TTC549 (cell line): ENCODE data around the gene SLC8A1.

Source experiments
- FAIRE-seq: peaks from 2 replicates; lab custom pipeline; 2012; peaks lifted over from hg19 to GRCh38; lab: Jason Lieb, UNC

The SLC8A1 gene

GRCh38 chr2:40304340-40304739 lies 147.6 kb downstream of the SLC8A1 start:
- FAIRE-seq, result no peak

DNA sequence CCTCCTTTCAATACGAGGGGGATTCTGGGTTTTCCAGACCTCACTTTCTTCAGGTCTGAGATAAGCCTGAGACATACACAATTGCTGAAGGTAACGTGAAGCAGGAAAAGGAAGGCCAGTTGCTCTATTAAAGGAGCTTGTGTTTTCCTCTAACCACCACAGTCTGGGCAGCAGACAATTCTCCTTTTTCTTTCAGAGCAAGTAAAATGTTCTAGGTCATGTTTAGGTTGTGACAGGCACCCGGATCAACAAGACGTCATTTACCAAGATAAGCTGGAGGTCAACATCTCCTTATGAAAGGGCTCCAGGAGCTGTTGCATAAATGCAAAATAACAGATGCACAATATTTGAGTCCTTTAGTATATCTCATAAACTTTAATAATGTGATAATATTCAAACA lies 148.1 kb downstream of the SLC8A1 start:
- no peak for FAIRE-seq

DNA sequence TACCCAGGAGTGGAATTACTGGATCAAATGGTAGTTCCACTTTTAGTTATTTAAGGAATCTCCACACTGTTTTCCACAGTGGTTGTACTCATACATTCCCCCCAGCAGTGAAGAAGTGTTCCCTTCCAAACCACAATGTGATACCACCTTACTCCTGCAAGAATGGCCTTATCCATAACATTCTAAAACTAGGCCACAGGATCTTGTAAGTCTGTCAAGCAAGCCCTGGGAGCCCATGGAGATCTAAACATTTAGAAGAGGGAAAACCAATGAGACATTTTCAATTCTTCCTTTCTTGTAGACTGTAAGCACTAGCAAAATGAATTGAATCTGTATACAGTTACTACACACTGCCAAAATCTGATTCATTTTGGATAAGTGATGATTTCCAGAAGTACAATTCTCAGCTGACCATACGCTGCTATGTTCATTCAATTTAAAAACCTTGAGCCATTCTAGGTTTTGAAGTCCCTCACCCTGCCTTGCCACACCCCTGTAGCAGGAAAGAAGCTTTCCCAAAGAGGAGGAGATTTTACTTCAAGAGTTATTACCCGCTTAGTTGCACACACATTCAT lies 149.1 kb downstream of the SLC8A1 start:
- FAIRE-seq, result no peak

DNA sequence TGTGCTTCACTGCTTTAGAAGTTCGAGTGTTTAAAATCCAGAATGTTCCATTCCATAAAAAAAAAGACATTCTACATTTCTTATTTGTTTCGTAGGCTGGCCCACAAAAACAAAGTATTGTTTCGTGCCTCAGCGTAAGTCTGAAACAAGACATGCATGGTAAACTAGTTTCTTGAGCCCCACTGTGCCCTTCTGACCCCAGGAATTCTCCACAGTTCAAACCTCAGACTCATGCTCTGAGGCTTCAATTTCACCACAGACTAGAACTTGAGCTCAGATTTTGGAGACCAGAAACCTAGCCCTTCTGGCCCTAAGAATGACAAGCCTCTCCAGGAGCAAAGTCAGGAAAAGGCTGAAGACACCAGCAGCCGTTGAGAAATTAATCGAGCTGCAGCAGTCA lies 151.5 kb downstream of the SLC8A1 start:
- no peak for FAIRE-seq

DNA sequence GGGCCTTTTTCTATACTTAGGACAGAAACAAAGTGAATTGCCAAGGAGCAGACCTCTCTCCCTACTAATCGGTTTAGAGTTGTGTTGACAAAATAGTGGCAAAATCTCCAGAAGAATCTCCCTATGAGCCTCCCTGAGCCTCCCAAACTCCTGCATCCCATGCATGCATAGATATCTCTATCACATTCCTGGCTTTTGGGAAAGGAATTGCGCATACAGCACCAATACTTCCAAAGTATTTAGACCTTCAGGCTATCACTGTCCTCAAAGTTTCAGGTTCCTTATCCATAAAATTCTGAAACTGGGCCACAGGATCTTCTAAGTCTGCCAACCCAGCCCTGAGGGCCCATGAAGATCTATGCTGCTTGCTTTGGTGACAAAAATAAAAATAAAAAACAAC lies 152.1 kb downstream of the SLC8A1 start:
- no peak for FAIRE-seq

DNA sequence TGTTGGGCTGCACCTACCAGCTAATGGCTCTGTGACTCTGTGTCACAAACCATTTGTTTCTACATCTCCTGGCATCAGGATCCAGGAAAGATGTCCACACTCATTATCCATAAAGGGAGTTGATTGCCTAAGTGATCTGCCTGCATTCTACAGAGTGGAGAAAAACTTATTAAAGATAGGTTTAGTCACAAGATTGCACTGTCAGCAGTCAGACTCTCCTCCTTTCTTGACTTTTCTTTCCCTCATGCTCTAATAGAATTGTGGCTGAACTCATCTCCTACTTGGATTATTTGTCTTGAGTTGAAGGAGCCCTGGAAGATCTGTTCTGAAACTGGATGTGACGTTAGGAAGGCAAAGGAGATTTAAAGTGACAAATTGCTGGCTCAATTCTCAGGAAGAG lies 152.7 kb downstream of the SLC8A1 start:
- no peak for FAIRE-seq

- no peak for FAIRE-seq
Observed at GRCh38 chr2:40298026-40298425, 153.9 kb downstream of the SLC8A1 start.

DNA sequence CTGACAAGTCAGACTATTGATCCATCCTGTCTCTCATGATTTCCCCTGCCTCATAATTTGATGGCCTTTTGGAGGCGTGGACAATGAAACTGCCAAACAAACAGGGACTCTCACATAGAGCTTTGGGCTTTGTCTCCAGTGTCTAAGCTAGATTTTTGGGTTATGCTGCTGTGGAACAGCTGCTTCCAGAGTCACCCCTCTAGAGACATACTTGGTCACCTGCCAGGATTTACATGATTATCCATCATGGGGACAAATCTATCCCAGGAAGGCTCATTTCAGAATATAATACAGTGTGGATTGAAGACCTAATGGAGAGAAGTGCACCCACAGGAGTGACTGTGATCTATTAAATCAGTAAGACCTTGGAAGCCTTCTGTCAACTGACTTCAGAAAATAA lies 159.6 kb downstream of the SLC8A1 start:
- no peak for FAIRE-seq

DNA sequence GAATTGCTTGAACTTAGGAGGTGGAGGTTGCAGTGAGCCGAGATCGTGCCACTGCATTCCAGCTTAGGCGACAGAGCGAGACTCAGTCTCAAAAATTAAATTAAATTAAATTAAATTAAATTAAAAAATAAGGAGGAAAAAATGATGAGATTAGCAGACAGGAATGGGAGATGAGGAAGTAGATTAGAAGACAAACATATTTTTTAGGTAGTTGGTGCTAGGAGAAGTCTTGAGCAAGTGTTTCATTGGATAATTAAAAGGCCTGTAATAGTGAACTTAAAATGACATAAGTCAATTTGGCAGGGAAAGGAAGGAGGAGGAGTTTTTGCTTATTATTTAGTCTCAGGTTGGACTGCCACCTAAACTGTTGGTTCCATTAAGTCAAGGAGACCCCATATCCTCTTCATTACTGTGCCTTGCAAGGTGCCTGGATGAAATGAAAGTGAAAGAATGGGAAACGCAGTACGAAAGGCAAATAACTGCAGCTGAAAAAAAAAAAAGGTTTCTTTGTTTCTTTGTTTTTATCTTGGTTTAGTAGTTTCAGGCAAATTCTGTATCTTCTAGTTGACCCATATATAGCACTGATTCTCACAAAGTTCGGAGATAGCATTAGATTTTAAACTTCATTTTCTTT lies 162.0 kb downstream of the SLC8A1 start:
- no peak for FAIRE-seq

DNA sequence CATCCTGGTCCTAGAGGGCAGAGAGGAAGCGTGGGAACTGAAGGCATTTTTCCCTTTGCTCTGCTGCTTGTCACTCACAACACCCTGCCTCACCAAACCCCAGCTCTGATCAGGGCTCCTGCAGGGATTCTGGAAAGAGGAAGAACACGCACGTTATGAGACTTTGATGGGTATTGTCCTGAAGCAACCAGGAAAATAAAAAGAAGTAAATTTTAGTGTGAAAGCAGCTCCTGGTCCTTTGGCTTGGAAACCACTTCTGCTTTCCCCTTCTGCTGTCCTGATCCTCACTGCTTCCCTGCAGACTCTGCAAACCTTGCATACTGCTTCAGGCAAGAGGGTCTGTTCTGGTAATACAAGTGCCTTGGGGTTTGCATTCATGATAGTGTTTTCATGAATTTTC lies 164.1 kb downstream of the SLC8A1 start:
- no peak for FAIRE-seq

DNA sequence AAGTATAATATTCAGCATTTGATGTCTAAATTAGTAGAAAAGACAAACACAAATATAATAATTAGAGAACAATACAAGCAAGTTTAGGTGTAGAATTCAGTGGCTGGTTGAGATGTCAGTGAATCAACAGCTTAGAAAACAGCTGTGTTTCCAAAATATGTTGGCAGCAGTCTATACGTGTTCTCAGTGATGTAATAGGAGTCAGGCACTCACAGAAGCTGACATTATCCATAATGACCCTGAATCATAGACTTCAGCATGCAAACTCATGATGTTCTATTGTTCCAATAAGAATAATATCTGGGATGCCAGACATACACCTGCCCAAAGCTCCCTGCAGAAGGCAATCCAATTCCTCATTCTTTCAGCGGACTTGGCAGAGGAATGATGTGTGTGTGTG lies 164.7 kb downstream of the SLC8A1 start:
- FAIRE-seq, result no peak

GRCh38 chr2:40286721-40287120 lies 165.2 kb downstream of the SLC8A1 start:
- no peak for FAIRE-seq

- no peak for FAIRE-seq
Observed at GRCh38 chr2:40285391-40285790, 166.5 kb downstream of the SLC8A1 start.

GRCh38 chr2:40284797-40285196 lies 167.1 kb downstream of the SLC8A1 start:
- FAIRE-seq, result no peak

- FAIRE-seq, result no peak
Observed at GRCh38 chr2:40283111-40283909, 168.6 kb downstream of the SLC8A1 start.

- no peak for FAIRE-seq
Observed at GRCh38 chr2:40282428-40282827, 169.5 kb downstream of the SLC8A1 start.

GRCh38 chr2:40281021-40281940 lies 170.6 kb downstream of the SLC8A1 start:
- no peak for FAIRE-seq

DNA sequence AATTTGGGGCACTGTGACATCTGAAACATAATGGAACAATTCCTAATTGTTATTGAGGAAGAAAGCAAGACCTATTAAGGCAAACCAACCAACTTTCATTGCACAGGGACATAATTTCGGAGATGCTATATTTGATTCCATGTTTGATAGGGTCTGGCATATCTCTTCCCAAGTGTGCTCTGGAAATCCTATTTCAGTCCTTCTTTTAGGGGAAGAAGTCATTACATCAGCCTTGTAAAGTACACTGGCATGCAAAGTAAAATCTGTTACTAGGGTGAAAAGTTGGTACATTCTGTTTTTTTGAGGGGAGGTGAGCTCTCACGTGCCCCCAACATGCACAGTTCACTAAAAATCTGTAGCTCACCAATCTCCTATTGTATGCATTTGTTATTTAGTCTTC lies 172.4 kb downstream of the SLC8A1 start:
- no peak for FAIRE-seq

GRCh38 chr2:40279001-40279400 lies 172.9 kb downstream of the SLC8A1 start:
- no peak for FAIRE-seq

DNA sequence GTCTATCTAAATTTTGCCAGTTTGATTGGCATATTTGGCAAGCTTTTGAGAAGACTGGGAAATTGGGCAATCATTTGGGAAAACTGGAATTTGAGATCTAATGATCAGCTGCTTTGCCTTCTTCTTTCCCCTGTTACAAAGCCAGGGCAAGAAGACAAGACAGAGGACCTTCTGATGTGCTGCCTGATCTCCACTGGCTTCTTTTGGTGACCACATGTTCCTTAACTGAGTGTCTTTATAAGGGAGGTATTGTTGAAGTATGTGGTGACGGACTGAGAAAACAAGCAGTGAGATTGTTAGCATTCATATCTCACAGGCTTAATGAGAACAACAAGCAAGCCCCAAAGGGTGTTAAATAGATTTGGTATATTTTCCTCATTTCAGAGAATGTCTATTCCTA lies 175.8 kb downstream of the SLC8A1 start:
- FAIRE-seq, result no peak

DNA sequence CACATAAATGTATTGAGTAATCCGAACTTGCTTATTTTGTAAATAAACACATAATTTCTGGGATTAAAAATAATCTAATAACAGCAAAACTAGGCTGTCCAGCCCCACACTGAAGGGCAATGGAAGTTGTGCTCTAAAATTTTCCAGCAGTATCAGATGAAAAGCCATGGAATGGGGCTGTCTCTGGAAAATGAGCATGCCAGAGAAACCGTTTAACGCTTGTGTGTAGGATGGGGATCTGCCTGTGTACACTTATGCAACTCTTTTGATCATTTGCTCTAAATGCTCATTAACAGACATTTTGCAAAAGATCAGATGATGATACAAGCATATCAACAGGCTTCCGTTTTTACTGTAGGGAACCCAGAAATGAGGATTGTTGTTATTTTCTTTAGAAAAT lies 177.6 kb downstream of the SLC8A1 start:
- no peak for FAIRE-seq

DNA sequence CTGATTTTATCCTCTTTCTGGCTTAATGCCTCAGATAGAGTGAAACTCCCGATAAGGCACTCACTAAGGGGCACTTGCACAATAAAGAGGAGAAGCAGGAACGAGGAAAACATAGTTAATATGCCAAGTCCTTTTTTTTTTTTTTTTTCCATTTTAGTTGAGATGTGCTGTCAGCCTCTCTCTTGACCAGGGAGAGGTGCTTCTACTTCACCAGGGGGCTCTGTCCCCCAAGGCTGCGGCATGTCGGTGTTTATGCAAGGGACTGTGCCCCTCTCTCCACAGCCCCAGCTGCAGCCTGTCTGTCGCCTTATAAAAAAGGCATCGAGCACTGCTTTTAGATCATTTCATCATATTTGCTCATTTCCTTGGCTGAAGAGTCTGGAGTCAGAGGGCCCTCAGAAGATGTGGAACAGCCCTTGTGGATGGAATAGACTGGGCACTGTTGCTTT lies 178.1 kb downstream of the SLC8A1 start:
- no peak for FAIRE-seq

DNA sequence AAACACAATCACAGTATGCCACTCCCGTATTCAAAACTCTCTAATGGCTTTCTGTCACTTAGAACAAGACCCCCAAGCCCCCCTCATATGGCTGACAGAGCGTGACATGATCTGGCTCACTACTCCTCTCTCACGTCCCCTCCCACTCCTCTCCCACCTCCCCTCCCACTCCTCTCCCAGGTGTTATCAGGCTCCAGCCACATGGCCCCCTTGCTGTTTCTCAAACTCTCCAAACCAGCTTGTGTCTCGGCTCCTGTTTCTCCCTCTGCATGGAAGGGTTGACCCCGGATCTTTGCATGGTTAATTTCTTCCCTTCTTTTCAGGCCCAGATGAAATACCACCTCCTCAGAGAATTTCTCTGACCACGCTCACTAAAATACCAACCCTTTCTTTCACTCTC lies 180.8 kb downstream of the SLC8A1 start:
- FAIRE-seq, result no peak
